Endometrial microvascular endothelial cells (primary cell): ENCODE data around the gene ARMC5. TPM values are rescaled to one million over a fixed set of nuclear protein-coding genes. Genes with fewer than 3 reads are reported as not detected.
"Not testable (repeated sequence)": the region's sequence is repeated elsewhere in the genome, so short reads cannot be mapped to it uniquely, and the experiment has no call there.

Experiments used
- in situ Hi-C: cut with HindIII; loops from 2 replicates; pipeline ENCODE4 v1.10.0; 2017; ENCODE audit warnings: low sequenced_read_pairs, low pct_unique_long_range_greater_than_20kb; ENCODE audit errors: inconsistent ontology term
- total RNA-seq: library from RNA; depleted of rRNA; stranded (reverse); fragments of >200 nt; gene quantifications from one replicate; pipeline ENCODE4 v1.2.3, GENCODE V29; 2015; ENCODE audit errors: inconsistent ontology term

Gene ARMC5
- total RNA-seq, 1 donor from 2014 or later: 21.2 TPM

DNA sequence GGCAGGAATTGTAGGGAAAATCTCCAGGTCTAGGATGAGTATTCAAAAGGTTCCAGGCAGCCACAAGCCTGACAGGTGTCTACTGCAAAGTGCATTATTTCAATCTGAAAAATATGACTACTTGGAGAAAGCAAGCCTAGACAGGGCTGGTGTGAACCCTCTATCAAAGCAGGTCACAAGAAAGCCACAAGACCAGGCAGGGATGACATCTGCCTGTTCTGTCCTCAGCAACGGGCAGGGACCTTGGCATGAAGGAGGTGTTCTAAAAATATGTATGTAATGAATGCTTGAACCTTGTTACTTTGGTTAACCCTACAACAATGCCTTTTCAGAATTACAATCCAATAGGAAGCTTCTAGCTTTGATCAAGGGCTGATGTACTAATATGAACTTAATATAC, 30.0 kb upstream of the ARMC5 start:
- in situ Hi-C loops: no loop called here

DNA sequence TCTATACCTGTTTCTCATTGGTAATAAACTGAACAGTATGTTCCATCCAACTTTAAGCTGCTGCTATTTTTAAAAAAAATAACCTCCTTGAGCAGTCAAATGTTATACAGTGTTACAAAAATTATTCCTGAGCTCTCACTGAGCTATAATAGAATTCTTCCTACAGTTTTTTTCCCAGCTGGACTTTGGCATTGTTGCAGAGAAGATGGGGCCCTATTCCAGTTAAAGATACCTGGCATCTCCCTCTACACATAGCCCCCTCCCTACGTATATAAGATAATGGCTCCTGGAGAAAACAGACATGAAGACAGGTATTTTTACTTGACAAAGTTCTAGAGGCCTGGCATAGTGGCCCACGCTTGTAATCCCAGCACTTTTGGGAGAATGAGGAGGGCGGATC, 29.5 kb upstream of the ARMC5 start:
- in situ Hi-C loops: no loop called here

DNA sequence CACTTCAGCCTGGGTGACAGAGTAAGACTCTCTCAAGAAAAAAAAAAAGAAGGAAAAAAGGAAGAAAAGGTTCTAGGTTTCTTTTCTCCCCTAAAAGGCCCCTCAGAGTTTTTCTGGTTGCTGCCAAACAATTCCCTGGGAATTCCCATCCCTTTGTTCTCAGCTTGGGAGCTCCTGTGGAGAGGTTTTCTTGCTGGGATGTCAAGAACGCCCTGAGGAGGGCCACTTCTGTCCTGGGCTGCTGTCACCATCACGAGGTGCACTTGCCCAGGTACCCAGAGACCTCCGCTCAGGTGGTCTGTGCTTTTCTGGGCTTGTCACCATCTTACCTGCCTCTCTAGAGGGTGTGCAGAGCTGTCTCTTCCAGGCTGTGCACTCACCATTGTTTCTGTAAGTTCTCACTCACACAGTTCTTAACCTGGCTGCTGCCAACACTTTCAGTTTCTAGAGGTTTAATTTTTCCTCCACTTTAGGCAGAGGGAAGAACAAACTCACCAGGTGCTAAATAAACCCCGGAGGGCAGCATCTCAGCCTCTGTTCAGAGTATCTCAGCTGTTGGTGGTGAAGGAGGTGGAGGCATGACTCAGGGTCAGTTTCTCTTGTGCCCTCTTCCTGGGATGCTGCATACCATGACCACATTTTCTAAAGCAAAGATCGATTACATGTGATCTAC, 28.8 kb upstream of the ARMC5 start:
- in situ Hi-C loops: no loop called here

DNA sequence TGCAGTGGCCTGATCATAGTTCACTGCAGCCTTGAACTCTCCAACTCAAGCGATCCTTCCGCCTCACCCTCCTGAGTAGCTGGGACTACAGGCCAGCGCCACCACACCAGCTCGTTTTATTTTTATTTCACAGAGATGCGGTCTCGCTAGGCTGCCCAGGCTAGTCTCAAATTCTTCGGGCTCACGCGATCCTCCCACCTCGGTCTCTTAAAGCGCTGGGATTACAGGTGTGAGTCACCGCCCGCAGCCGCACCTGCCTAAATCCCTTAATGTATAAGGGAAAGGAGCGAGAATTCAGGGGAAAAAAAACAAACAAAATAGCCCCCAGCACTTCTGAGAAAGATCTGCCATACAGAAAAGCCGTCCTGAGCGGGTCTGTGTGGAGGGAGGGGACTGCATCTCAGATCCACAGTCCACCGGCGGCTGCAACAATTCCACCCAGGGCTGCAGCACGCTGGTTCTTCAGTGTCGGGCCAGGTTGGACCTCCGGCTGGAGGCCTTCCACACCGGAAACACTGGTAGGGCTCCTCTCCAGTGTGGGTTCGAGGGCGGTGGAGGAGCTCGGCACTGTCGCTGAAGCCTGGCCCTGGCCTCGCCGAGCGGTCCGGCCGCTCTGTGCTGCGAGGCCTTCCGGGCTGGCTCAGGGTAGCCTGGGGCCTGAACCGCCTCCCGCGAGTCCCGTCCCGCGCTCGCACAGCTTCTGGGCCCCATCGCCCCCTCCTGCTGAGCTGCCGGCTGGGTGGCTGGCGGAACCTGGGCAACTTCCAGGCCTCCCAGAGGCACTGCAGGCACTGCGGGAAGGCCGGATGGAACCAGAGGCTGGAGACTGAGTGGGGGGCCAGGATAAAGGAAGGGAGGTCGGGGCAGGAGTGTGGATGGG, 23.7 kb upstream of the ARMC5 start:
- in situ Hi-C loops: no loop called here

DNA sequence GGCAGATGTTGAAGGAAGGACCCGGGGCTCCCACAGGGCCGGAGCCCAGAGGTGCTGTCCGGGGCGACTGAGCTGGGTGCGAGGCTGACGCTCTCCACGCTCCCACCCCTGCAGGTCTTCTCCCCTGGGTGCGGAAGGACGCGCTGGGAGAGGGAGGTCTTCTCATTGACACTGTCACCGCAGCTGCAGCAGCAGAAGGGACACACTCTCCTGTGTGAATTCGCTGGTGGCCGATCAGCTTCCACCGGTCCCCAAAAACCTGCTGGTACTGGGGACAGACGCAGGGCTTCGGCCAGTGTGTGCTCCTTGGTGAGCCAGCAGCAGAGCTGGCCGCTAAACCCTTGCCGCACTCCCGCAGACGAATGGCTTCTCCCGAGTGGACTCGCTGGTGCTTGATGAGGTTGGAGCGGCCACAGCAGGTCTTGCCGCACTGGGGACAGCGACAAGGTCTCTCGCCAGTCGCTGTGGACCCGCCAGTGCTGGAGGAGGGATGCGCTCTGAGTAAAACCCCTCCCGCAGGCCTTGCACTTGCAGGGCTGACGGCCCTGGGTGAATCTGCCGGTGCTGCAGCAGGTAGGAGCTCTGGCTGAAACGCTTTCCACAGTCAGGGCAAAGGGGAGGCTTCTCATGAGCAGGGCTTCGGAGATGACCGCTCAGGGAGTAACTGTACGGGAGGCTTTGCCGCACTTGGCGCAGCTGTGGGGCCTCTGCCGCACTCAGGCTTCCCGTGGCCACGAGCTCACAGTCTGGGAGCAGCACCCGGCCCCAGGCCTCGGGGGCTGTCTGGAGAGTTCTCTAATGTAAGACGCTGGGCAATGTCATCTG, 22.9 kb upstream of the ARMC5 start:
- in situ Hi-C loops: no loop called here

DNA sequence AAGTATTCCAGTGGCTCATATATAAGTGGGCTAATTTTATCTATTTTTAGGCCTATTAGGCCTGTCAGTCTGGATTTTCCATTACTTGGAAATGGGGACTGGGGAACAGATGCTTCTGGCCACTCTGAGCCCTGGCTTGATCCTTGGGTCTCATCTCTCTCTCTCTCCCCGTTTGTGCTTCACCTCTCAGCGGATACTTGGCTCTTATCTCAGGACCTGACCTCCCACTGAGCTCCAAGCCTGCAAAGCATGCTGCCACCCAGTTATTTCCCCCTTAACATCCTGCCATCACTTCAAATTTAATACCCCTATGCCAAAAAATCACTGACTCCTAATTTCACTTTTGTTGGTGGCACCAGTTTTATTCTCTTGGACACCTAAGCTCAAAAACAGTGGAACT, 20.9 kb upstream of the ARMC5 start:
- in situ Hi-C loops: no loop called here

DNA sequence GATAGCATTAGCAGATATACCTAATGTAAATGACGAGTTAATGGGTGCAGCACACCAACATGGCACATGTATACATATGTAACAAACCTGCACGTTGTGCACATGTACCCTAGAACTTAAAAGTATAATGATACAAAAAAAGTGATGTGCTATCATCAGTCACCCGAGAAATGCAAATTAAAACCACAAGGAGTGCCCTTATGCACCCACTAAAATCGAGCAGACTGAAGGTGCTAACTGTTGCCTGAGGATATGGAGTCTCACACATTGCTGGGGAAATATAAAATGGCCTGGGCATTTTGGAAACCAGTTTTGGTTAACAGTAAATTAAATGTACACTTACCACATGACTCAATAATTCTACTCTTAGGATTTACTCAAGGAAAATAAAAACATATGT, 20.3 kb upstream of the ARMC5 start:
- in situ Hi-C loops: not testable (repeated sequence)

DNA sequence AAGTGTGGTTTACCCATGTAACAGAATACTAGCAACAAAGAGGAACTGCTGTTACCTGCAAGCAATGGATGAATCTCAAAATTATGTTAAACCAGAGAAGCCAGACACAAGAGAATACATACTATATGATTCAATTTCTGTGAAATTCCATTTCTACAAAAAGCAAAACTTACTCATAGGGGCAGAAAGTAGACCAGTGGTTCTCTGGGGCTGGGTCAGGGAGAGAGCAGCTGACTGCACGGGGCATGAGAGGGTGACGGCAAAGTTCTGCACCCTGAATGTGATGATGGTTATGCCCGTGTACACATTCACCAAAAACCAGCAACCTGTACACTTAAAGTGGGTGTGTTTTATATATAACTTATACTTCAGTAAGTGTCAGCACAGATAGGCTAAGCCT, 19.8 kb upstream of the ARMC5 start:
- in situ Hi-C loops: no loop called here

DNA sequence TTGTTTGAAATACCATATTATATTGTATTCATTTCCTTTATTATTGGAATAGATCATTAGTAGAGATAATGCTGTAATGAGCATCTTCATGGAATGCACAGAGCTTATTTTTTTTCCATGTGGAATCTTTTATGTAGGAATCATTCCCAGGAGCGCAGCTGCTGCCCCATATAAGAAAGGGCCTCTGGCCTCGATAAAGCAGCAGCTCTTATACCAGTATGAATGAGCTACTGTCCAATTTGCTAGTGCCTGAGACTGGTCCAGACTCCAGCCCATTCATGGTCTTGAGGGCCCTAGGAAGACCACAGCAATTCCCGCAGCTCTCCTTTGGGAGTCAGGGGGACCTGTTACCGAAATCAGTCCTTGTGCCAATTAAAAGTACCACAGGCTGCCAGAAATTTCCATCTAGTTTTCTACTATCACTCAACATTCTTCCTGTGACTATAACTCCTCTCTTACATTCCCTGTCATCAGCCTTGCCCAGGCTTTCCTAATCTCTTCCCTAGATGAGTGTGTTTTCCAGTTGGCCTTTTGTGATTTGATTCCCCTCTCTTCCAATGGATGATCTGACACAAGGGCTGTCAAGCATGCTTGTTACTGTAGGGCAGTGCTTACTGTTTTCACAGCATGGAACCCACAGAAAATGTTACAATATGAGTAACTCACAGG, 18.7 kb upstream of the ARMC5 start:
- in situ Hi-C loops: no loop called here

DNA sequence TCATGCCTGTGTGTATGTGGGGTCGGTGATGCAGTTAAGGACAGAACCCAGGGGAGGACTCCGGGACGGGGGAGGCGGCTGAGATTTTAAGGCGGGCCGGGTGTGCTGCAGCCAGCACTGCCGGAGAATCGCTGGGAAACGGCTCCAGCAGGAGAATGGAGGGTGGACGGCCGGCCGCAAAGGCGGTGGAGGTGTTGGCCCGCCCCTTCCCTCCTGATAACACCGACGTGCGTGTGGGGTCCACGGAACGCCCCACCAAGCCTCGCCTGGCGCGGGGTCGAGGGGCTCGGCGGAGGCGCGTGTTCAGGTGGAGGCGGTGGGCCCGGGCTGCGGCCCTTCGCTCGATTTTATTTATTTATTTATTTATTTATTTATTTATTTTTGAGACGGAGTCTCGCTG, 17.3 kb upstream of the ARMC5 start:
- in situ Hi-C loops: no loop called here

DNA sequence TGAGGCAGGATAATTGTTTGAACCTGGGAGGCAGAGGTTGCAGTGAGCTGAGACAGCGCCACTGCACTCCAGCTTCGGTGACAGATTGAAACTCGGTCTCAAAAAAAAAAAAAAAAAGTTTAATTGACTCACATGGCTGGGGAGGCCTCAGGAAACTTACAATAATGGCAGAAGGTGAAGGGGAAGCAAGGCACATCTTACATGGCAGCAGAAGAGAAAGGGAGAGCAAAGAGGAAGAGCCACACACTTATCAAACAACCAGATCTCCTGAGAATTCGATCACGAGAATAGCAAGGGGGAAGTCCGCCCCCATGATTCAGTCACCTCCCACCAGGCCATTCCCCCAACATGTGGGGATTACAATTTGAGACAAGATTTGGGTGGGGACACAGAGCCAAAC, 13.4 kb upstream of the ARMC5 start:
- in situ Hi-C loops: not testable (repeated sequence)

DNA sequence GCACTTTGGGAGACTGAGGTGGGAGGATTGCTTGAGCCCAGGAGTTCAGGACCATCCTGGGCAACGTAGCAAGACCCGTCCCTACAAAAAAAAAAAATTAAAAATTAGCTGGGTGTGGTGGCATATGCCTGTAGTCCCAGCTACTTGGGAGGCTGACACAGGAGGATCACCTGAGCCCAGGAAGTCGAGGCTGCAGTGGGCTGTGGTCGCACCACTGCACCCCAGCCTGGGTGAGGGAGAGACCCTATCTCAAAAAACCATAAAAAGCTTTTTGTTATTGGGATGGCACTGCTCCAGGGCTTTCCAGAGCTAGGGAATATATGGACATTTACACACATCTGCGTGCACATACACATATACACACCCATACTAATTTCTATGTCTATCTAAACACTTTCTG, 8.1 kb upstream of the ARMC5 start:
- in situ Hi-C loops: no loop called here

DNA sequence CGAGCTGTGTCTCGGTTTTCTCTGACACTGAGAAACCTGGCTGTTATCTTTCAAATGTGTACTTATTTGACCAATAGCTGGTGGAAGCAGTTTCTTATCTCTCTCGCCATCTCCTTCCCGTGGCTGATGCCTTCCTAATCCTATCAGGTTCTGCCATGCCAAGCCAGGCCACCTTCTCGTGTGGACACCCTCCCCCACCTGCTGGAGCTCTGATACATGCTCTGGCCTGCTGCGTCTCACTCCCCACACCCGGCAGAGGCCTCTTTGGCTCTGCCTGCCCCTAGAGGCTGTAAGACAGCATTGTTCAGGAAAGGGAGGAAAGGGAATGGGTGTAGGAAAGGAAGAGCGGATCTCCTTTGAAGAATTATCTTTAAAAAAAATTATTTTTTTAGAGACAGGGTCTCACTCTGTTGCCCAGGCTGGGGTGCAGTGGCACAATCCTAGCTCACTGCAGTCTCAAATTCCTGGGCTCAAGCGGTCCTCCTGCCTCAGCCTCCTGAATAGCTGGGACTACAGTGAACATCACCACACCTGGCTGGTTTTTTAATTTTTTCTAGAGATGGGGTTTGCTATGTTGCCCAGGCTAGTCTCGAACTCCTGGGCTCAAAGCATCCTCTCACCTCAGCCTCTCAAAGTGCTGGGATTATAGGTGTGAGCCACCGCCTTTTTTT, 7.5 kb upstream of the ARMC5 start:
- in situ Hi-C loops: no loop called here

DNA sequence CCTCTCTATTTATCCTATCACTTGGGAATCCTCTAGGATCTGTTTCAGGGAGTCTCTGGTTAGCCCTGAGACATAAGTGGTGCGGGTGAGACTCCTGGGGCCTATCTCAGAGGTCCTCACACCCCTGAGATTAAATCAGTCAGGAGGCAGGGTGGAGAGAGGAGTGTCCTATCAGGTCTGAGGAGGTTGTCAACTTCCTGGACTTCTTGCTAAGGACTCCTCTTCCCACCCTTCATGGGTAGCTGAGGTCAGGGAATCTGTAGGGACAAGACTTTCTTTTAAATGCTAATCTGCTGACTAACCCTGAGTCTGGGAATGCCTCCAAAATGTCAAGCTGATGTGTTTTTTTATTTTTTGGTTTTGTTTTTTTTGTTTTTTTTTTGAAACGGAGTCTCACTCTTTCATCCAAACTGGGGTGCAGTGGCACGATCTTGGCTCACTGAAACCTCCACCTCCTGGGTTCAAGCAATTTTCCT, 6.6 kb upstream of the ARMC5 start:
- in situ Hi-C loops: no loop called here

DNA sequence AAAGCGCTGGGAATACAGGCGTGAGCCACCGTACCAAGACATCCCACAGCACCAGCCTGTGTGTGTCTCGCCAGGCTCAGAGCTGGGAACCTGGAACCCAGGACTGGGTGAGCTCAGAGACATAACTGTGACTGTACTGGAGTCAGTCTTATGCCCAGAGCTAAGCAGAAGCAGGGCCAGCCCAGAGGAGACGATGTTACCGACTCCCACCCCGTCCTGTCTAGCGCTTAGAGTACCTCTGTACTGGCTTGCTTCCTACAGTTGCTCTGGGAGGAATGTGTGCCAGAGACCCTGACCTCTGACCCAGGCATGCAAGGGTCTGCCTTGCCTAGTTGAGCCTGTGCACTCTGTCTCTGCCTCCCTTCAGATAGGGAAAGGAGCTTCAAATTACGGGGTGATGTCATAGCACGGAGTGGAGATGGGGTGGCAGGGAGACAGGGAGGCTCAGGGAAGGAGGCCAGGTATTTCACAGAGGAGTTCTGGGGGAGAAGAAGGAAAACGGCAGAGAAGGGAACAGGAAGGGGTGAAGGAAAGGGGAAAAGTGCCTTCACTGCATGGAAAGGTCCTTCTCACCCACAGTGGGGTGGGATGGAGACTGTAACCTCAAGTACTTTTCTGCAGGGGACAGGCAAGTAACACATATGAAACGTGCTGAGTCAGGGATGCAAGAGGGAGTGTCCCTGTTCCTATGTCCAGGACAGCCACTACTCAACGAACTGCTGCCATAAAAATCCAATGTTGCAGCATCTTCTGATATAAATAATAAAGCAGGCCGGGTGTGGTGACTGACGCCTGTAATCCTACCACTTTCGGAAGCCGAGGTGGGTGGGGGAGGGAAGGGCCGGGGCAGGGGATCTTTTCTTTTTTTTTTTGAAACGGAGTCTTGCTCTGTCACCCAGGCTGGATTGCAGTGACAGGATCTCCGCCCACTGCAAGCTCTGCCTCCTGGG, 5.8 kb upstream of the ARMC5 start:
- in situ Hi-C loops: no loop called here

DNA sequence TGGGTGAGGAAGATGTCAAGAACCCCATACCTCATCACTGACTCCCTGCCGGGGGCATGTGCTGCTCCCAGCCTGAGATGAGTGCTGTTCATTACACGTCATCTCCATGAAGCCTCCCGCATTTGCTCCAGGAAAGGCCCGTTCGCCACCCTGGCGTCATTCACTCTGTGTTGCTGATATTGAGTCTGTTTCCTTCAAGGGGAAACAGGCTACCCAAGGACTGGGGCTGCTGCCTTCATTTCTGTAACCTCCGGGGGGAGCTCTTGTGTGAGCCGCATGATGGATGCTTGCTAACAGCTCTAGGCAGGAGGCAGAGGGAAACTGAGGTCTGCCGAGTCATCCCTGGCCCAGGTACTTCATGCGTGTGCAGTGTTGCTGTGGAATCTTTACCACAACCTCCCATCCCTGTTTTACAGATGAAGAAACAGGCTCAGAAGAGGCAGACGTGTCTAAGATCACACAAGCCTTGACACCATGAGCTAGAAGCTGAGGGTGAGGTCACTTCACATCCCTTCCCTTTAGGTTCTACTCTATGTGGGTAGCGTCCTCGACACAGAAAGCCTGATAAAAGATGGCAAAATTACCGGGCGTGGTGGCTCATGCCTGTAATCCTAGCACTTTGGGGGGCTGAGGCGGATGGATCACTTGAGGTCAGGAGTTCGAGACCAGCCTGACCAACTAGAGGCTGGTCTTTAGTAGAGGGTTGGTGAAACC, 3.5 kb upstream of the ARMC5 start:
- in situ Hi-C loops: no loop called here

DNA sequence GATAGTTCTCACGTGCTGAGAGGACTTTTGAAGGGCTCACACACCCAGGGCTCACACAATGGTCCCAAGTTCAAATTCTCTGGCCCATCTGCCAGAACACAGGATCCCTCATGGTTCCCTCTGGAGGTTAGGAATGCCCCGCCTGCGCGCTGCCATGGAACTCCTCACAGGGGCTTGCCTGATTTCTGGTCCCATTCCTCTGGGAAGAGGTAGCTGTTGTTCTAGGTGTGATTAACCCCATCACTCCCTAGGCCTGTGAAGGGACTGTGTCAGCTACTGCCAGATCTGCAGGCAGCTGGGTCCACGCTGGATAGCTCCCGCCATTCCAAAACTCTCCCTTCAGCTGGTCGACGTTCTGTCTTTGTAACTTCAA, 2.3 kb upstream of the ARMC5 start:
- in situ Hi-C loops: no loop called here
